Activated CD8-positive, alpha-beta memory T cell treated with anti-CD3 and anti-CD28 coated beads for 4 hours (primary cell): ENCODE results near the gene GSPT1.
"Not testable (repeated sequence)": the region's sequence is repeated elsewhere in the genome, so short reads cannot be mapped to it uniquely, and the experiment has no call there.

ENCODE experiments used
- DNase-seq, 2 donors: peaks; one replicate each; pipeline ENCODE4 v3.0.0-alpha.2; 2020; ENCODE audit warnings: low read depth in 2 of 2

Gene GSPT1

GRCh38 chr16:11857161-11857560 lies 58.6 kb downstream of the GSPT1 start:
- DNase-seq, result no peak

DNA sequence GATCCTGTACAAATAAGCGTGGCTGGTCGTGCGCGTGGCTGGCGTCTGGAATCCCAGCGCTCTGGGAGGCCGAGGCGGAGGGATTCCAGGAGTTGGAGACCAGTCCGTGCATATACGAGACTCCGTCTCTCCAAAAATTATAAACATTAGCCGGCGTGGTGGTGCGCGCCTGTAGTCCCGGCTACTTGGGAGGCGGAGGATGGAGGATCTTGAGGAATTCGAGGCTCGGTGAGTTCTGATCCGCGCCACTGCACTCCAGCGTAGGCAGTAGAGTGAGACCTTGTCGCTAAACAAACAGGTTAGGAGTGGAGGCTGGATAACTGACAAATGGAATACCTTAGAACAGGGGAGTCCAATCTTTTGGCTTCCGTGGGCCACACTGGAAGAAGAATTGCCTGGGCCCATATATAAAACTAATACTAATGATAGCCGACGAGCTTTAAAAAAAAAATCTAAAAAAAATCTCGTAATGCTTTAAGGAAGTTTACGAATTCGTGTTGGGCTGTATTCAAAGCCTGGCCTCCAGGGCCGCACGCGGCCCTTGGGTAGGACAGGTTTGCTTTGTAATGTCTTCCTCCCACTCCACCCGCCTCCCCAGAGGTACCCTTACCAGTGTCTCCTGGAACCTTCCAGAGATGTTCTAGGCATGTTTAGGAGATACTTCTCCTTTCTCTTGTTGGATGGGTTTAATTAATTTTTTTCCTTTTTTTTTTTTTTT lies 63.5 kb downstream of the GSPT1 start:
- DNase-seq, result no peak

DNA sequence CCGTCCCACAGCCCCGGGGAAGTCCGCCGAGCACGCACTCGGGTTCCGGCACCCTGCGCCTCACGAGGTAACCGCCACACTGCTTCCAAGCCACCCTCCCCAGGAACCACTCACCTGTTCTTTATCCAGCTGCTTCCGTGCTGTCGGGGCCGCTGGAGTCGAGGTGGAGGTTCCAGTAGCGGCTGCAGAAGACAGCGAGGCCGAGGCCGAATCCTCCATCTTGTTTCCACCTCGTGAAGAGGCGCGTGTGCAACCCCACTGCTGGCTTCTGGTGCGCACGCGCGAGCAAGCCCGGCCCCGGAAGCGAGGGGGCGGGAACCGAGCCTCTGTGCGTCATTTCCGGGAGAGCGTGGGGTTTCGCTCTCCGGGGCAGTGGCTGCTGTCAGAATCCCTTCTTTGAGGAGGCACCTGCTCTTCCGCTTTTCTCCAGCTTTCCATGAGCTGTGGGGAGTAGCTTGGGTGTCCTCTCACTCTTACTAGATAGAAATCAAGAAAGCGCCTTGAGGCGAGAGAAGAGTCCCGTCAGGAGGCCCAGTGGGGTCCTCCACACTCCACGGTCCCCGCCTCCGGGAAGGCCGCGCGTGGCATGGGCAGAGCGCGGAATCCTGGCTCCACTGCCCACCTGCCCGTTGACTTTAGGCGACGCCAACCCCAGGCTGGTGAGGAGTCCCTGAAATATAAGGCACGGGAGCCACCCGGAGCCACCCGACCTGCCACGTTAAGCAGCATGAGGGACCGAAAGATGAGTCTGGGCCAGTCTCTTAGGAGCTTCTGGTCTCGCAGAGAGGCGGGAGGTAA lies 64.3 kb downstream of the GSPT1 start, which contains the start of gene RSL1D1:
Gene RSL1D1, minus strand, starts transcription at position 249 of the 798 bp plus-strand sequence. Its CDS starts 30 bp downstream, at position 219.
- DNase-seq, result peak; percentile 81 to 90

DNA sequence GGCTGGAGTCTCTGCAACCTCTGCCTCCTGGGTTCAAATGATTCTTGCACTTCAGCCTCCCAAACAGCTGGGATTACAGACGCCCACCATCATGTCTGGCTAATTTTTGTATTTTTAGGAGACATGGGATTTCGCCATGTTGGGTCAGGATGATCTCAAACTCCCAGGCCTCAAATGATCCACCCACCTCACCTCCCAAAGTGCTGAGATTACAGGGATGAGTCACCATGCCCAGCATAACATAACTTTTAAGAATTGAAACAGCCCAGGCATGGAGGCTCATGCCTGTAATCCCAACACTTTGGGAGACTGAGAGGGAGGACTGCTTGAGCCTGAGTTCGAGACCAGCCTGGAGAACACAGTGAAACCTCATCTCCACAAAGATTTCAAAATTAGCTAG lies 66.9 kb downstream of the GSPT1 start:
- DNase-seq, result no peak

- no peak for DNase-seq
Measured at GRCh38 chr16:11844499-11844898, 71.3 kb downstream of the GSPT1 start.

DNA sequence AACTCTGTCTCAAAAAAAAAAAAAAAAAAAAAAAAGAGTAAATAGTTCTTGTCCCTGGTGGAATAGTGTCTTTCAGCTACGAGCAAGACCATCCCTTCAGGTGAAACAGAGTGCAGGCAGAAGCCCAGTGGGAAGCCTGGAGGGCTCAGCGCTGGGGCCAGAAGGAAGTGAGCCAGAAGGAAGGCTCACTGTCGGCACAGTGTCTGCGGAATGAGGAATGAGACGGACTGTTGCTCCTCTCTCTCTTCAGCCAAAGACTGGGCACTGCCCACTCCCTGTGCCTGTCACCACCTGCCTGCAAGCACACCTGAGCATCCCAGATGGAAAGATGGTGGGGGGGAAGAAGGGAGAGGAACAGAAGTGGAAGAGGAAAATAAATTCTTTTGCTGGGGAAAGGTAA lies 71.9 kb downstream of the GSPT1 start:
- DNase-seq, result no peak

DNA sequence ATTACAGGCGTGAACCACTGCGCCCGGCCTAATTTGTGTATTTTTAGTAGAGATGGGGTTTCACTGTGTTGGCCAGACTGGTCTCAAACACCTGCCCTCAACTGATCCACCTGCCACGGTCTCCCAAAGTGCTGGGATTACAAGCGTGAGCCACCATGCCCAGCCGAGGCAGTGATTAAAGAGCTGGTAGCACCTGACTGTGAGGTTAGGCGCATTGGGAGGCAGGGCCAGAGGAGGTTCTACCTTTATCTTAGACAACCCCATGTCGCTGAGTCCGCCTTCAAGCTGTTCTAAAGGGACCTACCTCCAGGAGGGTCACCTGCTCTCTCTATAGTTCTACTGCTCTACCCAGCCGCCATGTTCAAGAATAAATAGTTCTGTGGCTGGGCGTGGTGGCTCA lies 72.5 kb downstream of the GSPT1 start:
- DNase-seq, result no peak

GRCh38 chr16:11841026-11841425 lies 74.7 kb downstream of the GSPT1 start:
- DNase-seq, result no peak

DNA sequence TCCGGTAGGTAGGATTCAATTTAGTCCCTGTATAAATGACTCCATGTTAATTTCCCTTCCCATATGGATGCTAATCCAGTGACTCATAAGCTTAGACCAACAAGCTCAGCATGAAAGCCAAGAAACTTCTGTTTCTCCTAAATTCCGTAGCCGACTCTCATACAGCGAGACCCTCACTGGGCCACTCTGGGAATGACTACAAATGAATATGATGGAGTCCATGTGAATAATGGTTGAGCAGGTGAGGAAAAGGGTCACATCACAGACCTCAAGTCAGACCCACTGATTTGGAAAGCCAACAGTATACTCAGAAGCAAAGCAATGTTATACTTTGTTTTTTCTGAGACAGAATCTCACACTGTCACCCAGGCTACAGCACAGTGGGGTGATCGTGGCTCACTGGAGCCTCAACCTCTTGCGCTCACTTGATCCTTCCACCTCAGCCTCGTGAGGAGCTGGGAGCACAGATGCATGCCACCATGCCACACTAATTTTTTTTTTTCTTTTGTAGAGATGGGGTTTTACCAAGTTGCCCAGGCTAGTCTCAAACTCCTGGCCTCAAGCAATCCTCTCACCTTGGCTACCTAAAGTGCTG lies 79.0 kb downstream of the GSPT1 start:
- DNase-seq, result no peak

GRCh38 chr16:11835891-11836649 lies 79.7 kb downstream of the GSPT1 start:
- no peak for DNase-seq

DNA sequence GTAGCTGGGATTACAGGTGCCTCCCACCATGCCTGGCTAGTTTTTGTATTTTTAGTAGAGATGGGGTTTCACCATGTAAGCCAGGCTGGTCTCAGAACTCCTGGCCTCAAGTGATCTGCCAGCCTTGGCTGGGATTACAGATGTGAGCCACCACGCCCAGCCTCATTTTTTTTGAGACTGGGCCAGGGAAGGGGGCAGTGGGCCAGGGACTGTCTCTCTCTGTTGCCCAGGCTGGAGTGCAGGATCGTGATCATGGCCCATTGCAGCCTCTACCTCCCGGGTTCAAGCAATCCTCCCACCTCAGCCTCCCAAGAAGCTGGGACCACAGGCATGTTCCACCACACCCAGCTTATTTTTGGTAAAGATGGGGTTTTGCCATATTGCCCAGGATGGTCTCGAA lies 80.4 kb downstream of the GSPT1 start:
- DNase-seq, result no peak

GRCh38 chr16:11833951-11834695 lies 81.6 kb downstream of the GSPT1 start:
- no peak for DNase-seq

GRCh38 chr16:11828696-11829095 lies 87.1 kb downstream of the GSPT1 start:
- DNase-seq, result no peak

GRCh38 chr16:11825520-11826165 lies 90.1 kb downstream of the GSPT1 start:
- DNase-seq, result not testable (repeated sequence)

DNA sequence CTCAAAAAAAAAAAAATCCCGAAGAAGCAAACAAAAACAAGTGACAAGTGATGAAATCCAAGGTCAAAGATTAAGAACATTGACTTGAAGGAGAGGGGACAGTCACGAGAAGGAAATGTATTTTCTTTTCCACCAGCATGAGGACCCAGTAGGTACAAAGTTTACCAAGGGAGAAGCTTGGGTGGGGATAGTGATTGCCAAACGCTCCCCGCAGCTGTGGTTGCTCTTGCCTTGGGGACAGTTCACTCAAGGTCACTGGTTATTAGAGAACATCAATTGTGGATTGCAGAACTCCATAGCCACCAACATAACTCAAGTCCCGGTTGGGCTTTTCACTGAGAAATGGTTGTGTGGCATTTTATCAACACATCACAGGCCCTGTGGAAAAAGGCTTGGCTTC lies 91.4 kb downstream of the GSPT1 start:
- no peak for DNase-seq

- not testable (repeated sequence) for DNase-seq
Measured at GRCh38 chr16:11823645-11824044, 92.1 kb downstream of the GSPT1 start.

GRCh38 chr16:11819798-11820197 lies 96.0 kb downstream of the GSPT1 start:
- no peak for DNase-seq

DNA sequence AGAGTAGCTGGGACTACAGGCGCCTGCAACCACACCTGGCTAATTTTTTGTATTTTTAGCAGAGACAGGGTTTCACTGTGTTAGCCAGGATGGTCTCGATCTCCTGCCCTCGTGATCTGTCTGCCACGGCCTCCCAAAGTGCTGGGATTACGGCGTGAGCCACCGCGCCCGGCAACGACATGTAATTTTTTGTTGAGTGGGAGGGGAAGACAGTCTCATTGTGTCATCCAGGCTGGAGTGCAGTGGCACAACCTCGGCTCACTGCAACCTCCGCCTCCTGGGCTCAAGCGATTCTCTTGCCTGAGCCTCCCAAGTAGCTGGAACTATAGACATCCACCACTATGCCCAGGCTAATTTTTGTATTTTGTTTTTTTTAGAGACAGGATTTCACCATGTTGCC lies 96.8 kb downstream of the GSPT1 start:
- DNase-seq, result not testable (repeated sequence)
